ENCODE data around the gene IL10RB.
A peak's percentile ranks its signal among the peaks of the same experiment; 100 is the strongest.

The IL10RB gene

GRCh38 chr21:33325222-33326067 is 59.3 kb downstream of the IL10RB start:
- TF ChIP-seq CTCF (IDR thresholded peaks at IDR 0.05; ENCODE audit: low read length, missing control alignments) = no peak
- H3K4me3 ChIP-seq (replicated peaks; ENCODE audit: low read depth, low read length) = peak overlapping the region; percentile 97
- DNase-seq (ENCODE audit: low read depth) = peak; percentile 77

GRCh38 chr21:33327326-33327725 is 61.2 kb downstream of the IL10RB start:
- H3K4me3 ChIP-seq (replicated peaks; ENCODE audit: low read depth, low read length) = no peak overlapping the region
- DNase-seq (ENCODE audit: low read depth) = no peak
- no peak for TF ChIP-seq CTCF (IDR thresholded peaks at IDR 0.05; ENCODE audit: low read length, missing control alignments)

GRCh38 chr21:33327792-33328433 is 61.7 kb downstream of the IL10RB start:
- no peak for DNase-seq (ENCODE audit: low read depth)
- H3K4me3 ChIP-seq (replicated peaks; ENCODE audit: low read depth, low read length) = no peak overlapping the region
- TF ChIP-seq CTCF (IDR thresholded peaks at IDR 0.05; ENCODE audit: low read length, missing control alignments) = no peak

GRCh38 chr21:33330726-33331125 is 64.6 kb downstream of the IL10RB start:
- TF ChIP-seq CTCF (IDR thresholded peaks at IDR 0.05; ENCODE audit: low read length, missing control alignments) = no peak
- no peak for DNase-seq (ENCODE audit: low read depth)
- H3K4me3 ChIP-seq (replicated peaks; ENCODE audit: low read depth, low read length) = no peak overlapping the region

GRCh38 chr21:33332143-33332542 is 66.0 kb downstream of the IL10RB start:
- no peak for DNase-seq (ENCODE audit: low read depth)
- TF ChIP-seq CTCF (IDR thresholded peaks at IDR 0.05; ENCODE audit: low read length, missing control alignments) = no peak
- H3K4me3 ChIP-seq (replicated peaks; ENCODE audit: low read depth, low read length) = no peak overlapping the region

GRCh38 chr21:33334191-33334590 is 68.0 kb downstream of the IL10RB start:
- no peak for TF ChIP-seq CTCF (IDR thresholded peaks at IDR 0.05; ENCODE audit: low read length, missing control alignments)
- no peak overlapping the region for H3K4me3 ChIP-seq (replicated peaks; ENCODE audit: low read depth, low read length)
- no peak for DNase-seq (ENCODE audit: low read depth)
